ENCODE data around the gene FRMPD2. TPM values are rescaled to one million over a fixed set of nuclear protein-coding genes. Genes with fewer than 3 reads are reported as not detected.

The FRMPD2 gene
- polyA plus RNA-seq, 1 of the 3 experiments (the other 2 are of a cell fraction): 0.02 TPM

GRCh38 chr10:48199580-48200377, 74.7 kb downstream of the FRMPD2 start:
- Histone ChIP-seq H3K27ac (ENCODE audit: low read depth in 2 of 2, low read length in 1 of 2) (no peak overlapping the region), H3K4me3 (ENCODE audit: low read depth in 2 of 2, low read length in 1 of 2) (no peak overlapping the region), H3K9me3 (no peaks in the 10 kb centered on the region), H3K79me2 (ENCODE audit: insufficient read depth) (no peaks in the 10 kb centered on the region), H4K20me1 (ENCODE audit: insufficient read depth) (no peaks in the 10 kb centered on the region), H3K9ac (no peak overlapping the region), H3K4me1 (ENCODE audit: control insufficient read depth in 1 of 2, insufficient read depth in 2 of 2, low read depth in 1 of 2, low read length in 1 of 2) (no peaks in the 10 kb centered on the region), H3F3A (replicated peaks; ENCODE audit: insufficient read depth) (no peaks in the 10 kb centered on the region), H3K4me2 (no peak overlapping the region), H3K27me3 (ENCODE audit: insufficient read depth) (no peaks in the 10 kb centered on the region; the same call in 1 of the 2 replicates), H2AFZ (ENCODE audit: low read depth) (no peak overlapping the region), H3K36me3 (replicated peaks in 1 of 2; ENCODE audit: control insufficient read depth in 1 of 2, insufficient read depth in 2 of 2, low read length in 1 of 2) (no peaks in the 10 kb centered on the region), H3K9me2 (no peaks in the 10 kb centered on the region)
- POLR2A ChIA-PET: no interaction called here
- WGBS (ENCODE audit: low lambda C conversion rate): 63% methylated on average over 9 of the region's 9 CpGs
- CTCF ChIA-PET: no interaction called here
- DNase-seq: no peak
- TF ChIP-seq GABPA (IDR thresholded peaks at IDR 0.05; ENCODE audit: low read depth) (peak; percentile 72), TCF12 (IDR thresholded peaks at IDR 0.05) (peak; percentile 64), TEAD4 (IDR thresholded peaks at IDR 0.05; ENCODE audit: borderline replicate concordance, insufficient read depth) (no peak)
- TF ChIP-seq, protein P1, sequence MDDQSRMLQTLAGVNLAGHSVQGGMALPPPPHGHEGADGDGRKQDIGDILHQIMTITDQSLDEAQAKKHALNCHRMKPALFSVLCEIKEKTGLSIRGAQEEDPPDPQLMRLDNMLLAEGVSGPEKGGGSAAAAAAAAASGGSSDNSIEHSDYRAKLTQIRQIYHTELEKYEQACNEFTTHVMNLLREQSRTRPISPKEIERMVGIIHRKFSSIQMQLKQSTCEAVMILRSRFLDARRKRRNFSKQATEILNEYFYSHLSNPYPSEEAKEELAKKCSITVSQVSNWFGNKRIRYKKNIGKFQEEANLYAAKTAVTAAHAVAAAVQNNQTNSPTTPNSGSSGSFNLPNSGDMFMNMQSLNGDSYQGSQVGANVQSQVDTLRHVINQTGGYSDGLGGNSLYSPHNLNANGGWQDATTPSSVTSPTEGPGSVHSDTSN (IDR thresholded peaks at IDR 0.05): no peak
- TF ChIP-seq, protein P2, sequence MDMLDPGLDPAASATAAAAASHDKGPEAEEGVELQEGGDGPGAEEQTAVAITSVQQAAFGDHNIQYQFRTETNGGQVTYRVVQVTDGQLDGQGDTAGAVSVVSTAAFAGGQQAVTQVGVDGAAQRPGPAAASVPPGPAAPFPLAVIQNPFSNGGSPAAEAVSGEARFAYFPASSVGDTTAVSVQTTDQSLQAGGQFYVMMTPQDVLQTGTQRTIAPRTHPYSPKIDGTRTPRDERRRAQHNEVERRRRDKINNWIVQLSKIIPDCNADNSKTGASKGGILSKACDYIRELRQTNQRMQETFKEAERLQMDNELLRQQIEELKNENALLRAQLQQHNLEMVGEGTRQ (IDR thresholded peaks at IDR 0.05; ENCODE audit: borderline replicate concordance, low read depth, low read length): no peak

DNA sequence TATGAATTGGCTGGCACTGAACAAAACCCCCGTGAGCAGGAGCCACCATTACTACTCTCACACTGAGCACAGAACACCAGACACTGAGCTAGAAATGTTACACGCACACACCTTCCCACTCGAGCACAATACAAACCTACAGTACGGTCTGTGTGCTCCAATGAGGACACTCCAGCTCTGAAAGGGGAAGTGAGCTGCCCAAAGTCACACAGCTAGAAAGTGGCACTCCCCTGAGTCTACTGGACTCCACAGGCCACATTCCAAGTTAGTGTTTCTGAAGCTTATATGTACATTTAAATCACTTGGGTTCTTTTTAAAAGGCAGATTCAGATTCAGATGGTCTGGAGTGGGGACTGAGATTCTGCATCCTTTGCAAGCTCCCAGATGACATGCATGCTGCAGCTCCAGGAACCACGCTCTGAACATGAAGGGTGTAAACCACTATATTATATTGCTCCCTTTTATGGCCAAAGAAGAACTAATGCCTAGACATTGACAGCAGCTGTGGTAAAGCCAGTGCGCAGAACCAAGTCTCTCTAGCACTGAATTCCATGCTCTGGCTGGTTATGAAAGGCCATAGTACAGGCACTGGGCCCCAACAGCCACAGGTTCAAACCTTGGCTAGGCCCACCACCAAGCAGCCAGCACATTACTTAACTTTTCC, 77.1 kb downstream of the FRMPD2 start:
- H3F3A ChIP-seq (replicated peaks; ENCODE audit: insufficient read depth): no peaks in the 10 kb centered on the region
- TF ChIP-seq, protein P1 (IDR thresholded peaks at IDR 0.05): no peak
- no peak for TF ChIP-seq RCOR1 (IDR thresholded peaks at IDR 0.05; ENCODE audit: low read length)
- TF ChIP-seq SIN3A (IDR thresholded peaks at IDR 0.05; ENCODE audit: borderline replicate concordance, low read depth, low read length): no peak
- no peak overlapping the region for H3K4me3 ChIP-seq (ENCODE audit: low read depth in 2 of 2, low read length in 1 of 2)
- ChIA-PET CTCF (interaction anchor here (1.2 kb wide), 1 partner anchor 12 kb away, joined by 6 read pairs; no protein-coding TSS in a partner anchor), POLR2A (no interaction called here)
- H3K79me2 ChIP-seq (ENCODE audit: insufficient read depth): no peaks in the 10 kb centered on the region
- no peaks in the 10 kb centered on the region for H3K9me2 ChIP-seq
- H3K4me1 ChIP-seq (ENCODE audit: control insufficient read depth in 1 of 2, insufficient read depth in 2 of 2, low read depth in 1 of 2, low read length in 1 of 2): no peaks in the 10 kb centered on the region
- H3K27me3 ChIP-seq (ENCODE audit: insufficient read depth): no peaks in the 10 kb centered on the region; the same call in 1 of the 2 replicates
- no peak overlapping the region for H2AFZ ChIP-seq (ENCODE audit: low read depth)
- WGBS (ENCODE audit: low lambda C conversion rate): 46% methylated on average over 6 of the region's 6 CpGs
- no peaks in the 10 kb centered on the region for H4K20me1 ChIP-seq (ENCODE audit: insufficient read depth)
- H3K9ac ChIP-seq: no peak overlapping the region
- no peaks in the 10 kb centered on the region for H3K9me3 ChIP-seq
- H3K27ac ChIP-seq (ENCODE audit: low read depth in 2 of 2, low read length in 1 of 2): no peak overlapping the region
- no peak overlapping the region for H3K4me2 ChIP-seq
- H3K36me3 ChIP-seq (replicated peaks in 1 of 2; ENCODE audit: control insufficient read depth in 1 of 2, insufficient read depth in 2 of 2, low read length in 1 of 2): no peaks in the 10 kb centered on the region
- DNase-seq: no peak
